GM19397 (cell line): ENCODE results near the gene OSCAR.
A peak's percentile ranks its signal among the peaks of the same experiment; 100 is the strongest.

Experiments
- ATAC-seq: cut with Tn5 transposase; IDR thresholded peaks from one replicate; pipeline ENCODE4 v1.9.1; 2021; ENCODE audit warnings: mild to moderate bottlenecking, moderate library complexity; ENCODE audit not compliant: unreplicated experiment

The OSCAR gene, protein sequence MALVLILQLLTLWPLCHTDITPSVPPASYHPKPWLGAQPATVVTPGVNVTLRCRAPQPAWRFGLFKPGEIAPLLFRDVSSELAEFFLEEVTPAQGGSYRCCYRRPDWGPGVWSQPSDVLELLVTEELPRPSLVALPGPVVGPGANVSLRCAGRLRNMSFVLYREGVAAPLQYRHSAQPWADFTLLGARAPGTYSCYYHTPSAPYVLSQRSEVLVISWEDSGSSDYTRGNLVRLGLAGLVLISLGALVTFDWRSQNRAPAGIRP

GRCh38 chr19:54100561-54100960, at the start of gene OSCAR:
TSS of gene OSCAR (minus strand) at chr19:54100803. CDS start at chr19:54100792, 11 bp downstream.
- ATAC-seq, result no peak

DNA sequence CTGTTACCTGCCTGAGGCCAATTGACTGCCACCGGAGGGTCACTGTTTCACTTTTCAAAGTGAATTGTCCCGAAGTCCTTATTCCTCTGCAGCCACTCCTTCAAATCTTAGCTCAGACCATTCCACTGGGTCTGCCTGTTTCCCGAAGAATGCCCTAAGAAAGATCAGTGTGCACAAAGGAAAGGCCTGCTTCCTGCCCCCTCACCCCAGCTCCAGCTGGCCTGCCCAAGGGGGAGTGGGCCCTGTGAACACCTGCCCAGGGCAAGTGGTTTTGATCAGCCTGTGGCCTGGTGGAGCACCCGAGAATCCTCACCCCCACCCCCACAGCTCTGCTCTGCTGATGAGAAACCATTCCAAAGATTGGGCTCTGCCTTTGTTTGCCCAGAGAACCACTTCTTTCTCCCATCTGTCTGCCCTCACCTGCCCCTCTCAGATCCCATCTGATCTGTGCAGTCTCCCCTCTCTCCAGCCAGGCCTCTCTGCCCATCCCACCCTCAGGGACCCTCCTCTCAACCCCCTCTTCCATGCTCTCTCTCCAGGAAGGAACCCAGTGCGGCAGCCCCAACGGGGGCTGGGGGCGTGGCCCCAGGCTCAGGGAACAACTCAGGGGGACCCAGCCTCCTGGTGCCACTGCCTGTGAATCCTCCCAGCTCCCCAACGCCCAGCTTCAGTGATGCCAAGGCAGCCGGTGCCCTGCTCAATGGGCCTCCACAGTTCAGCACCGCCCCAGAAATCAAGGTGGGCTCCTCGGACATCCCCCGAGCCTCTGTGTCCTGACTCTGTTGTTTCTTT, 48.6 kb upstream of the OSCAR start:
- ATAC-seq, result no peak

GRCh38 chr19:54148158-54148557, 47.6 kb upstream of the OSCAR start:
- ATAC-seq, result no peak

- no peak for ATAC-seq
These were observed 47.1 kb upstream of the OSCAR start for GRCh38 chr19:54147676-54148075.

GRCh38 chr19:54145541-54146158, 45.0 kb upstream of the OSCAR start:
- no peak for ATAC-seq

DNA sequence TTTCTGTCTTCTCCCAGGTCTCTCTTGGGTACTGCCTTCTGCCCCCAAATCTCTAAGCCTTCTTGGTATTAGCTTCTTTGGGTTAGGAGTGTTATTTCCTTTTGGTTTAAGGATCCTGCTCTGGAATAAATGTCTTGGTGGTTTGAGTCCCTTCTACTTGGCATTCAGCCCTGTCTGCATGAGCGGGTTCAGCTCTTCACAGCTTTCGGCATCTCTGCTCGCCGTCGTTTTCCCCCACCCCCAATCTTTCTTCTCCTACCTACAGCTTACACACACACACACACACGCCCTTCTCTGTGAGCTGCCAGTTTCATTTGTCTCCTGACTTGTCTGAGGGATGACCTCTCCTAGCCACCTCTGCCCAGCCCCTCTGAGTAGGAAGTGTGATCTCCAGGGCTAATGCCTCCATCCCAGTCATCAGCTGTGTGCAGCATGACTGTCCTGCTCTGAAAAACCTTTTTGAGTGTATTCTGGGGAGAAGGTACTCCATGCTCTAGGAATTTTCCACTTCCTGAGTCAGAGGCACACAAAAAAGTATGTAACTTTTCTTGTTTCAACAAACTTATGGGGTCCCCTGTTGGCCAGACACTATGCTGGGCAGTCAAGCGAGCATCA, 41.7 kb upstream of the OSCAR start:
- ATAC-seq, result no peak

DNA sequence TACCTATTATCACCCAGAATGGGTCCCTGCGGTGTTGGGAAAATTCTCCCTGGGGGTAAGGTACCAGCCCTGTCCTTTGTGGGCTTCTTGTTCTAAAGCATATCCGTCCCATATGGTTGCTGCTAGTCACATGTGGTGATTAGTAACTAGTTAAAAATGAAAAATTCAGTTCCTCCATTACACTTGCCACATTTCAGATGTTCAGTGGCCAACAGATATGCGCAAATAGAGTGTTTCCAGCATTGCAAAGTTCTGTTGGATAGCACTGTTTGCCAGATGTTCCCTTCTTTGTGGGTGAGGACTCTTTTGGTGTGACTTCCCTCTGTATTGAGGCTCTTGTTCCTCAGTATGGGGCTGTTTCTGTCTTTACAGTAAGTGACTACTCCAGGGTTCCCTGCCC, 40.8 kb upstream of the OSCAR start:
- no peak for ATAC-seq

DNA sequence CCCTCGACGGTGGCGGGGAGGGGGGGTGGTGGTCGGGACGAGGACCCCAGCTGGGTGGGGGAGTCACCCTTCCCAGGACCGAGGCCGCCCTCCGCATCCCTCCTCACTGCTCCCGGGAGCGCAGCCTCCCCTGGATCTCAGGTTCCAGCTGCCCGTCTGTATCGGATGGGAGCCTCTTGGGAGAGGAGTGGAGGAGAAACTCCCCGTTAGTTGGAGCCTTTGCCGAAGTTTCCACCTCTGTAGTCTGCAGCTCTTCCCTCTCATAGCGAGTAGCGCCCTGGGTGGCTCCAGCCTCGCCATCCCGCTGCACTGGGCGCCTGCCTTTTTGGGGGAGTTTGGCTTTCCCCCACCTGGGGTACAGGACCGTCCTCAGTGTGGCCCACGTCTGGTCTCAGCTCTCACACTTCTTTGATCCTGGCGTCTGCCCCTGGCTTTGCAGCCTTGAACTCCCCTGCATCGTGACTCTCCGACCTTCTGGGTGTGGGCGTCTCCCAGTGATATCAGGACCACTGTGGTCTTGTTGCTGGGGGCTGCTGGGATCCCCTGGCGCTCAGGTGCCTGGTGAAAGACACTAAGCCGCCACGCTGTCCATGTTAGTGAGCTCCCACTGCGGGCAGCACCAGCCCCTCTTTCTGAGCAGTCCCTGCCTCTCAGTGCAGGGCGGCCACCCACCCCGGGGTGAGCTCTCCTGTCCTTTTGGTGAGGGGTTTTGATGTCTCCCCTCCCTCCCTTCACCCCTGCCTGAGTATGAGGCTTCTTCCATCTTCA, 38.1 kb upstream of the OSCAR start:
- no peak for ATAC-seq

DNA sequence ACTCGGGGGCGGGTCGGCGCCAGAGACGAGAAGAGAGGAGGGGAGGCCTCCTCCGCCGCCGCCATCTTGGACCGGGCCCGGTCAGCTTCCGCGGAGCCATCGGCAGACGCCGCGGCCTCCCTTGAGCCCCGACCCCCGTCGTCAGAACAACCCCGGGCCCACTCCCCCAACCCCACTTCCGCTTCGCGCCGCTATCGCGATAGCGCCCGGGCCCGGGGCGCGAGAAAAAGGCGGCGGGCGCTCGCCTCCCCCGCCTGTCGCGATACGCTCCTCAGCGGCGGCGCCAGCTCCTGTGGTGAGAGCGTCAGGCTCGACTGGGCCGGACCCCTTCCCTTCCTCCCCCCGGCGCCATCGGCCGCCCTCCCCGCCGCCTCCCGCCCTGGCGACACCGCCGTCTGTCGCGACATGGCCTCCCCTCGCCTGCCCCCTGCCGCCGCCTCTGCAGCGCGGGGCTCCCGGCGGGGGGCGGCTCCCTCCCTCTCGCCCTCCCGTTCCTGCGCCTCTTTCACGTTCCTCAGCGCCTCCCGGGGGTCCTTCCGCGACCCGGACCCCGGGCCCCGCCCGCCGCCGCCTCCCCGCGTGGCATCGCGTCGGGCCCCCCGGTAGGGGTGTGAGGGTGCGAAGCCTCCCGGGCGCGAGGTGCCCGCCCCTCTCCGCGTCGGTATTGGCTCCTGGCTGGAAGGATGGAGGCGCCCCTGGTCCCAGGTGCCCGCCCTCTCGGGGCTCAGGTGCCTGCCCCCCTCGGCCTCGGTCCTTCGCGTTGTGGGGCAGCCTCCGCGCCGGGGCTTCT, 37.3 kb upstream of the OSCAR start, which contains the start of gene CNOT3:
Gene CNOT3, plus strand, starts transcription at position 64 of the 790 bp plus-strand sequence. CDS start 5,217 bp downstream, outside the sequence.
- ATAC-seq, result no peak

- peak; percentile 73 for ATAC-seq
These were observed 36.5 kb upstream of the OSCAR start for GRCh38 chr19:54136864-54137698.

GRCh38 chr19:54136086-54136863, 35.7 kb upstream of the OSCAR start:
- ATAC-seq, result no peak

- ATAC-seq, result no peak
These were observed 33.5 kb upstream of the OSCAR start for GRCh38 chr19:54133957-54134590.

DNA sequence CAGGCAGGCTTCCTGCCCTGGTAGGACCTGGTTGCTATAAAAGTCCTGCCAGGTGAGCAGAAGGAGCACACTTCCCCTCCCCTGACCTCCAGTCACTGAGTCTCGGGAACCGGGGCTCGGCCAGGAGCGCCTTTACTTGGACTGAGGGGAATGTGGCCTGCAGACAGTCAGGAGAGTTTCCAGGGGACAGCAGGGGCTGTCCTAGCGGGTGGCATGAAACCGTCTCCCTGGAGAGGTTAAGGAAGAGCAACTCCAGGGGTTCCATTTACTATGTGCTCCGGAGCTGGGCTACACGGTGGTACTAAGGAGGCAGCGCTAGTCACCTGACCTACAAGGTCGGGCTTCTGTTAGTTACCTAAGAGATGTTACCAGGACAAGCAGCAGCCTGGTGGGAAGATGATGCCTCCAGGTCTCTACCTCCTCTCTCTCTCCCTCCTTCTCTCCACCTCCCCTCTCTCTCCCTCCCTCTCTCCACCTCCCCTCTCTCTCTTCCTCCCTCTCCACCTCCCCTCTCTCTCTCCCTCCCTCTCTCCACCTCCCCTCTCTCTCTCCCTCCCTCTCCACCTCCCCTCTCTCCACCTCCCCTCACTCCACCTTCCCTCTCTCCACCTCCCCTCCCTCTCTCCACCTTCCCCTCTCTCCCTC, 32.8 kb upstream of the OSCAR start:
- ATAC-seq, result no peak

GRCh38 chr19:54129617-54129996, 29.0 kb upstream of the OSCAR start:
- no peak for ATAC-seq

DNA sequence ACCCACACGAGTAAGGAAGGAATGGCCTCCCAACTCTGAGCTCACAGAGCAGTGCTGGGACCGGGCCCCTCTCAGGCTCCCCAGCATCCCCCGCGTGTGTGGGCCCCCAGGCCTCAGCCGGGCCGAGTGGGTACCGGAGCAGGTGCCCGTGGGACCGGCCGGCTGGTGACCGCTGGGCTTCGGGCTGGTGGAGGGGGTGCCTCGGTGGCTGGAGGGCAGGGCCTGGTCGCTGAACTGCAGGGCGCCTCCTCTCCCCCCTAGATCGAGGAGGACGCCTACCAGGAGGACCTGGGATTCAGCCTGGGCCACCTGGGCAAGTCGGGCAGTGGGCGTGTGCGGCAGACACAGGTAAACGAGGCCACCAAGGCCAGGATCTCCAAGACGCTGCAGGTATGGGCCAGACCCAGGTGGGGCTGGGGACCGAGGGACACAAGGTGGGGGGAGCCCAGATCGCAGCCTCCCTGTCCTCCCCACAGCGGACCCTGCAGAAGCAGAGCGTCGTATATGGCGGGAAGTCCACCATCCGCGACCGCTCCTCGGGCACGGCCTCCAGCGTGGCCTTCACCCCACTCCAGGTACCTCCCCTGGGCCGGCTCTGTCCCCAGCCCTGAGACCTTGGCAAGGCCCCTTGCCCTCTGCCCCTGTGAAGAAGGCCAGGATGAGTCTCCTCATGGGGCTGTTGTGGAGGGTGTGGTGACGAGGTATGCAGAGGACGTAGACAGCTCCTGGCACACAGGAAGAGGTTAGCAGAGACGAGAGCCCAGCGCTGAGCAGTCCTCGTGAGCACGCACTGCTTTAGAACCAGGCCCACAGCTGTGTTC, 28.4 kb upstream of the OSCAR start:
- ATAC-seq, result no peak

- ATAC-seq, result no peak
These were observed 27.8 kb upstream of the OSCAR start for GRCh38 chr19:54128441-54128725.
